GM15510 (cell line): Measurements from ENCODE around the gene HADHB.

Source experiments
- POLR2A ChIP-seq: IDR thresholded peaks from 3 replicates; pipeline ENCODE4 v1.6.1; 2011; ENCODE audit warnings: borderline replicate concordance; ENCODE audit not compliant: insufficient read length; ENCODE audit errors: extremely low read depth

Gene HADHB

GRCh38 chr2:26300234-26300925 lies 55.6 kb downstream of the HADHB start:
- TF ChIP-seq POLR2A, result no peak

- no peak for TF ChIP-seq POLR2A
These were observed 58.1 kb downstream of the HADHB start for GRCh38 chr2:26302846-26303245.

GRCh38 chr2:26305540-26305939 lies 60.8 kb downstream of the HADHB start:
- TF ChIP-seq POLR2A, result no peak

GRCh38 chr2:26309921-26310320 lies 65.2 kb downstream of the HADHB start:
- TF ChIP-seq POLR2A, result no peak

- no peak for TF ChIP-seq POLR2A
These were observed 67.7 kb downstream of the HADHB start for GRCh38 chr2:26312471-26312870.

- no peak for TF ChIP-seq POLR2A
These were observed 68.7 kb downstream of the HADHB start for GRCh38 chr2:26313446-26313845.

- no peak for TF ChIP-seq POLR2A
These were observed 69.5 kb downstream of the HADHB start for GRCh38 chr2:26314243-26314642.

- no peak for TF ChIP-seq POLR2A
These were observed 71.3 kb downstream of the HADHB start for GRCh38 chr2:26316041-26316440.

- TF ChIP-seq POLR2A, result no peak
These were observed 72.1 kb downstream of the HADHB start for GRCh38 chr2:26316845-26317244.

GRCh38 chr2:26317377-26318105 lies 72.8 kb downstream of the HADHB start:
- TF ChIP-seq POLR2A, result no peak

- no peak for TF ChIP-seq POLR2A
These were observed 74.2 kb downstream of the HADHB start for GRCh38 chr2:26318950-26319349.

- no peak for TF ChIP-seq POLR2A
These were observed 80.2 kb downstream of the HADHB start for GRCh38 chr2:26324903-26325302.

- no peak for TF ChIP-seq POLR2A
These were observed 81.1 kb downstream of the HADHB start for GRCh38 chr2:26325851-26326250.

- TF ChIP-seq POLR2A, result no peak
These were observed 81.8 kb downstream of the HADHB start for GRCh38 chr2:26326514-26326913.

- no peak for TF ChIP-seq POLR2A
These were observed 82.8 kb downstream of the HADHB start for GRCh38 chr2:26327291-26328272.
